GM21529 (cell line): Measurements from ENCODE around the gene SLC25A17.
"Not testable (repeated sequence)": the region's sequence is repeated elsewhere in the genome, so short reads cannot be mapped to it uniquely, and the experiment has no call there.

Source experiments
- ATAC-seq: cut with Tn5 transposase; IDR thresholded peaks from one replicate; pipeline ENCODE4 v1.9.1; 2021; ENCODE audit not compliant: unreplicated experiment

Gene SLC25A17

GRCh38 chr22:40819599-40820140, 524 bp upstream of the SLC25A17 start:
- no peak for ATAC-seq

GRCh38 chr22:40818192-40818746, 877 bp downstream of the SLC25A17 start:
- no peak for ATAC-seq

GRCh38 chr22:40817737-40818136, 1.4 kb downstream of the SLC25A17 start:
- ATAC-seq, result no peak

- ATAC-seq, result no peak
Measured at GRCh38 chr22:40813912-40814315, 5.2 kb downstream of the SLC25A17 start.

GRCh38 chr22:40808018-40808841, 10.9 kb downstream of the SLC25A17 start:
- no peak for ATAC-seq

- ATAC-seq, result no peak
Measured at GRCh38 chr22:40806711-40807110, 12.4 kb downstream of the SLC25A17 start.

- no peak for ATAC-seq
Measured at GRCh38 chr22:40805699-40806203, 13.4 kb downstream of the SLC25A17 start.

- ATAC-seq, result no peak
Measured at GRCh38 chr22:40805239-40805638, 13.9 kb downstream of the SLC25A17 start.

- ATAC-seq, result no peak
Measured at GRCh38 chr22:40803321-40803720, 15.8 kb downstream of the SLC25A17 start.

GRCh38 chr22:40799008-40799407, 20.1 kb downstream of the SLC25A17 start:
- no peak for ATAC-seq

GRCh38 chr22:40797427-40797826, 21.7 kb downstream of the SLC25A17 start:
- no peak for ATAC-seq

- no peak for ATAC-seq
Measured at GRCh38 chr22:40792451-40792850, 26.7 kb downstream of the SLC25A17 start.

- ATAC-seq, result no peak
Measured at GRCh38 chr22:40791241-40791640, 27.9 kb downstream of the SLC25A17 start.

- no peak for ATAC-seq
Measured at GRCh38 chr22:40789131-40789530, 30.0 kb downstream of the SLC25A17 start.

GRCh38 chr22:40782521-40782920, 36.6 kb downstream of the SLC25A17 start:
- ATAC-seq, result no peak

- ATAC-seq, result not testable (repeated sequence)
Measured at GRCh38 chr22:40781749-40782148, 37.4 kb downstream of the SLC25A17 start.

GRCh38 chr22:40769761-40770160, 49.4 kb downstream of the SLC25A17 start:
- ATAC-seq, result no peak

- no peak for ATAC-seq
Measured at GRCh38 chr22:40768206-40768605, 50.9 kb downstream of the SLC25A17 start.

- ATAC-seq, result no peak
Measured at GRCh38 chr22:40766956-40767355, 52.2 kb downstream of the SLC25A17 start.

GRCh38 chr22:40764763-40765441, 54.2 kb downstream of the SLC25A17 start:
- ATAC-seq, result no peak

- ATAC-seq, result no peak
Measured at GRCh38 chr22:40759294-40759840, 59.8 kb downstream of the SLC25A17 start.
